Mammary microvascular endothelial cell (primary cell): ENCODE results near the gene ADAP2. TPM values are rescaled to one million over a fixed set of nuclear protein-coding genes. Genes with fewer than 3 reads are reported as not detected.

Experiments
- total RNA-seq: library from RNA; depleted of rRNA; stranded (reverse); fragments of >200 nt; gene quantifications from 2 replicates; pipeline ENCODE4 v1.2.3, GENCODE V29; 2015

Gene ADAP2, protein sequence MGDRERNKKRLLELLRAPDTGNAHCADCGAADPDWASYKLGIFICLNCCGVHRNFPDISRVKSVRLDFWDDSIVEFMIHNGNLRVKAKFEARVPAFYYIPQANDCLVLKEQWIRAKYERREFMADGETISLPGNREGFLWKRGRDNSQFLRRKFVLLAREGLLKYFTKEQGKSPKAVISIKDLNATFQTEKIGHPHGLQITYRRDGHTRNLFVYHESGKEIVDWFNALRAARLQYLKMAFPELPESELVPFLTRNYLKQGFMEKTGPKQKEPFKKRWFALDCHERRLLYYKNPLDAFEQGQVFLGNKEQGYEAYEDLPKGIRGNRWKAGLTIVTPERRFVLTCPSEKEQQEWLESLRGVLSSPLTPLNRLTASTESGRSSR
- total RNA-seq: 0.25 and 0.33 TPM in 2 replicates

DNA sequence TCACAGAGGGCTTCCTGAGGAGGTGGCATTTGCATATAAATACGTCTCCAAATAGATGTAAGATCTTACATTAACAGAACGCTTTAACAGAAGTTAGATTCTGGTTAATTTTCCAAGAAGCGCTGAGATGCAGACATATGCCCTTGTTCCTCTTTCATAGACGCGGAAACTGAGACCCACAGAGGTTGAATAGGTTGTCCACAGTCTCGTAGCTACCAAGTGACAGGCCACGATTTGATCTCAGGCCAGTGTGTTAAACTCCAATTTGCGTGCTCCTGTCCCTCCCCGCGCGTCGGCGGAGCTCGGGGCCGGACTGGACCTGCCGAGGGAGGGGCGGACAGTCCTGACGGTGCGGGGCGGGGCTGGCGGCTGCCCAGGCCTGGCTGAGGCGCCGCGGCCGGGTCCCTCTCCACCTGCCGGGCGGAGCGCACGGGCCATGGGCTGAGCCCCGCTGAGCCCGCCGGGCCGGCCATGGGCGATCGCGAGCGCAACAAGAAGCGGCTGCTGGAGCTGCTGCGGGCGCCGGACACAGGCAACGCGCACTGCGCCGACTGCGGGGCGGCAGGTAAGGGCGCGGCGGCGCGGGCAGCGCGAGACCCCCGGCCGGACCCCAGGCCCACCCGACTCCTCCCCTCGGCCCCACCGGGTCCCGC, at the start of gene ADAP2:
Gene ADAP2, plus strand, starts transcription at position 402 of the 653 bp plus-strand sequence. Its CDS starts 70 bp downstream, at position 472.

DNA sequence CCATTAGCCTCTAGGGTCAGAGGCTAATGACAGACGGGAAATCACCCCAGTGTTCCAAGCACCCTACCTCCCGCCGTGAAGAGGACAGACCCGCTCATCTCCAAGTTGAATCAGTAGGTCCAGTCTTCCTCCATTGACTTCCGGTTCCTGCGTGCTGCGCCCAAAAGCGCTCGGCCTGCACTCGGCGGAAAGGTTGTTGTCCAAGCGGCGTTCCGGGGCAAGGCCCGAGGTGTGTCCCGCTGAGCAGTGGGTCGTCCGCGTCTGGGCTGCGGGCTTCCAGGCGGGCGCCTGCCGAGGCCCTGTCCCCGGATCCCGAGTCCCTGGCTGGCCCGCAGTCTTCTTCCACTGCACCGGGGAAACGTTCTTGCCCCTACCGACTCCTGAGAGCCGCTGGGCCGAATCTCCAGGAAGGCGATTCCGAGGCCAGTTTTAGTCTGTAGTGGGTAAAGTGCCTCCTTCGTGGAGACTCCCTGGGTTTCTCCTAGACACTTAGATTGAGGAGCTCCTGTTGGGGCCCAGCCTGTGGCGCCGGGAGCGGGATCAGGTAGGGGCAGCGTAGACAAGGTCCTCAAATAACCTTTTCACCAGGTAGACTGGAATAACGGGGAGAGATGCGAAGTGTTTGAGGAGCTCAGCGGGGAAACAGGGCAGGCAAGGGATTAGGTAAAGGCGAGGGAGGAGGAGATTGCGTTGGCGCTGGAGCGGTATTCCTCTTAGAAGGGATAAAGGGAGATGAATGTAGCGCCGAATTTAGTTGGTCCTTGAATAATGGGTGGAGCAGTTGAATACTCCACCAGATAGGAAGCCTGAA, 15.4 kb upstream of the ADAP2 start, which contains the start of gene TEFM:
Gene TEFM, minus strand, starts transcription at position 138 of the 811 bp plus-strand sequence. Its CDS starts 40 bp downstream, at position 98.

DNA sequence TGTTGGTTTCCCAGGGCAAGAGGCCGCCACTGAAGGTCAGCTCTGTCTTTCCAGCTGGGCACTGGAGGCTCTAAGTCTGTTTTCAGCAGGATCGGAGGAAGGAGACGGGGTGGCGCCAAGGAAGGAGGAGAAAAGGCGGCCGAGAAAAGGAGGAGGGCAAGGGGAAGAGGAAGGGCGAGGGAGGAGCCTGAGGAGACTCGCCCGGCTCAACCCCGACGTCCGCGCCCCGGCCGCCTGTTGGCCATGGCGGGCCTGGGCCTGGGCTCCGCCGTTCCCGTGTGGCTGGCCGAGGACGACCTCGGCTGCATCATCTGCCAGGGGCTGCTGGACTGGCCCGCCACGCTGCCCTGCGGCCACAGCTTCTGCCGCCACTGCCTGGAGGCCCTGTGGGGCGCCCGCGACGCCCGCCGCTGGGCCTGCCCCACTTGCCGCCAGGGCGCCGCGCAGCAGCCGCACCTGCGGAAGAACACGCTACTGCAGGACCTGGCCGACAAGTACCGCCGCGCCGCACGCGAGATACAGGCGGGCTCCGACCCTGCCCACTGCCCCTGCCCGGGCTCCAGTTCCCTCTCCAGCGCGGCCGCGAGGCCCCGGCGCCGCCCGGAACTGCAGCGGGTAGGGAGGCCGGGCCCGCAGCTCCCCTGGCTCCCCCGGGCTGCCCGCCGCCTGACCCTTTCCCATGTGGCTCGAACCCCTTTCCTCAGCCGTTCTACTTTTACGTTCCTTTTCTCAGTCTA, 49.3 kb downstream of the ADAP2 start, which contains the start of gene RNF135:
Gene RNF135, plus strand, starts transcription at position 209 of the 737 bp plus-strand sequence. Its CDS starts 35 bp downstream, at position 244.

Other genes starting within 250 kb of the ADAP2 start
- gene CRLF3, start 97.3 kb upstream of the ADAP2 start, total RNA-seq: 18.9 and 20.5 TPM in 2 replicates
- gene ATAD5, start 90.0 kb upstream of the ADAP2 start, total RNA-seq: 4.9 and 7.4 TPM in 2 replicates
- gene TEFM, start 15.7 kb upstream of the ADAP2 start, total RNA-seq: 7.9 and 9.7 TPM in 2 replicates
- 8.1 and 13.8 TPM in 2 replicates for gene RNF135, start 49.1 kb downstream of the ADAP2 start, total RNA-seq
- gene NF1, start 173.0 kb downstream of the ADAP2 start, total RNA-seq: 9.4 and 11.7 TPM in 2 replicates